ENCODE measurements around the gene IL1A. TPM values are rescaled to one million over a fixed set of nuclear protein-coding genes. Genes with fewer than 3 reads are reported as not detected.

Gene IL1A
- total RNA-seq, 1 experiment from 2014 or later: 6.3 TPM

DNA sequence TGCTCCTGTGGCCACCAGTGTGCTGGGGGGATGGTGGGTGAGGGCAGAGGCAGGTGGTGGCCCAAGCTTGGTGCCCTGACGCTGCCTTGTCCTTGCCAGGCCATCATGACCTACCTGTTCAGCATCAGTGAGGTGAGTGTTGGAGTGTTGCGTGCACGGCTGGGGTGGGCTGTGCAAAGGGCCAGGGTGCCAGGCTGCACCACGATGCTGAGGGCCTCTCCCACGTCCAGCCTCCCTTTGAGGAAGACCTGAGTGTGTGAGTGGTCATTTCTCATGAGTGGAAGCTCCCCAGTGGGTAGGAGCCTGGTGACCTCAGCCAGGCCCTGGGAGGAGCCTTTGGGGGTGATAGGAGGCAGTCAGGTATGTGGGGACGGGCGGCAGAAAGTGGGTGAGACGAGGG, 60.3 kb downstream of the IL1A start:
- intact Hi-C loops (cut with micrococcal nuclease; ENCODE audit: unreplicated experiment): no loop called here
- CTCF ChIA-PET: no interaction called here
- no TSS peak for BruUV-seq (replicated peaks)

More for the DNA sequence above, 60.3 kb downstream of the IL1A start:
- no peaks in the 10 kb centered on the region for H3K27me3 ChIP-seq (replicated peaks; ENCODE audit: insufficient read depth, low read depth, low read length, poor library complexity)
- POLR2A ChIA-PET (ENCODE audit: low non-redundant PET): no interaction called here
- H3K36me3 ChIP-seq (ENCODE audit: insufficient read depth, low read length, poor library complexity, severe bottlenecking): no peaks in the 10 kb centered on the region
- H3K4me3 ChIP-seq (ENCODE audit: low read depth, low read length, poor library complexity, severe bottlenecking): no peak overlapping the region
- TF ChIP-seq, protein P1, sequence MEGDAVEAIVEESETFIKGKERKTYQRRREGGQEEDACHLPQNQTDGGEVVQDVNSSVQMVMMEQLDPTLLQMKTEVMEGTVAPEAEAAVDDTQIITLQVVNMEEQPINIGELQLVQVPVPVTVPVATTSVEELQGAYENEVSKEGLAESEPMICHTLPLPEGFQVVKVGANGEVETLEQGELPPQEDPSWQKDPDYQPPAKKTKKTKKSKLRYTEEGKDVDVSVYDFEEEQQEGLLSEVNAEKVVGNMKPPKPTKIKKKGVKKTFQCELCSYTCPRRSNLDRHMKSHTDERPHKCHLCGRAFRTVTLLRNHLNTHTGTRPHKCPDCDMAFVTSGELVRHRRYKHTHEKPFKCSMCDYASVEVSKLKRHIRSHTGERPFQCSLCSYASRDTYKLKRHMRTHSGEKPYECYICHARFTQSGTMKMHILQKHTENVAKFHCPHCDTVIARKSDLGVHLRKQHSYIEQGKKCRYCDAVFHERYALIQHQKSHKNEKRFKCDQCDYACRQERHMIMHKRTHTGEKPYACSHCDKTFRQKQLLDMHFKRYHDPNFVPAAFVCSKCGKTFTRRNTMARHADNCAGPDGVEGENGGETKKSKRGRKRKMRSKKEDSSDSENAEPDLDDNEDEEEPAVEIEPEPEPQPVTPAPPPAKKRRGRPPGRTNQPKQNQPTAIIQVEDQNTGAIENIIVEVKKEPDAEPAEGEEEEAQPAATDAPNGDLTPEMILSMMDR (conservative IDR thresholded peaks at IDR 0.05; ENCODE audit: low read depth, low read length): no peak
- no peak for TF ChIP-seq EZH2 (IDR thresholded peaks at IDR 0.05; ENCODE audit: borderline replicate concordance, low read depth, low read length, poor library complexity, severe bottlenecking)
- H3K4me1 ChIP-seq (ENCODE audit: insufficient read depth, low read length, poor library complexity, severe bottlenecking): no peaks in the 10 kb centered on the region
- DNase-seq (ENCODE audit: low spot score): no peak
- H3K27ac ChIP-seq (ENCODE audit: low read depth, low read length, poor library complexity, severe bottlenecking): no peak overlapping the region
- no peaks in the 10 kb centered on the region for H3K9me3 ChIP-seq (ENCODE audit: low read depth, low read length, poor library complexity, severe bottlenecking)

Other genes starting within 250 kb of the IL1A start
- gene POLR1B, start 242.0 kb downstream of the IL1A start, total RNA-seq (2021): 53.9 and 70.0 TPM in 2 replicates
- 37.1 and 41.4 TPM in 2 replicates for gene CHCHD5, start 199.9 kb downstream of the IL1A start, total RNA-seq (2021)
- gene SLC20A1, start 138.6 kb downstream of the IL1A start, total RNA-seq (2021): 120 and 148 TPM in 2 replicates
- gene NT5DC4, start 63.5 kb downstream of the IL1A start, total RNA-seq (2021): not detected in 2 replicates
- gene CKAP2L, start 19.9 kb downstream of the IL1A start, total RNA-seq (2021): 48.1 and 49.6 TPM in 2 replicates
- gene IL1B, start 52.3 kb upstream of the IL1A start, total RNA-seq (2021): 1.3 and 2.1 TPM in 2 replicates
- not detected in 2 replicates for gene IL37, start 126.7 kb upstream of the IL1A start, total RNA-seq (2021)
- not detected in 2 replicates for gene IL36G, start 193.5 kb upstream of the IL1A start, total RNA-seq (2021)
- gene IL36A, start 221.0 kb upstream of the IL1A start, total RNA-seq (2021): not detected in 2 replicates